GM12878 (cell line): Measurements from ENCODE around the gene BSCL2. TPM values are rescaled to one million over a fixed set of nuclear protein-coding genes. Genes with fewer than 3 reads are reported as not detected.

Experiments
- CBFB ChIP-seq: IDR thresholded peaks from 2 replicates; pipeline ENCODE4 v1.6.1; 2016; ENCODE audit warnings: antibody characterized with exemption, low read depth
- E2F4 ChIP-seq: IDR thresholded peaks from 2 replicates; pipeline ENCODE4 v1.6.1; 2012; ENCODE audit warnings: low read depth, low read length, improper control_type of control experiment
- ELK1 ChIP-seq: IDR thresholded peaks from 2 replicates; pipeline ENCODE4 v1.6.1; 2012; ENCODE audit warnings: low read depth, low read length, improper control_type of control experiment
- HCFC1 ChIP-seq: fragments of 150-350 bp; IDR thresholded peaks from 2 replicates; pipeline ENCODE4 v1.6.1; 2014; ENCODE audit warnings: low read length
- MYB ChIP-seq: fragments of 150-350 bp; IDR thresholded peaks from 2 replicates; pipeline ENCODE4 v1.6.1; 2014; ENCODE audit warnings: mild to moderate bottlenecking, low read depth, low read length, borderline replicate concordance
- polyA plus RNA-seq, 11 experiments: library from polyadenylated mRNA; depleted of rRNA in 4 of 11; unstranded in 6 of 11; stranded (reverse) in 5 of 11; fragments of >200 nt; fragmentation: Nextera tagmentation in 4 of 11; fragmentation: Illumina TruSeq in 1 of 11; extraction: Ambion mirVana in 4 of 11; extraction: Trizol in 1 of 11; gene quantifications; 1 replicate in 1 of 11; 2 replicates in 10 of 11; pipeline versions ENCODE4 v1.2.1 to v1.2.3, GENCODE V29; 2011 to 2016; ENCODE audit warnings: inconsistent platforms in 2 of 11, missing spikeins in 2 of 11, low read depth in 1 of 11
- total RNA-seq, 4 experiments: library from RNA; depleted of rRNA in 3 of 4; stranded (reverse); fragments of >200 nt in 3 of 4; fragmentation: Illumina TruSeq in 1 of 4; extraction: Trizol in 1 of 4; gene quantifications; 2 replicates each; pipeline versions ENCODE4 v1.2.1 to v1.2.3, GENCODE V29; 2013 to 2021
- TF ChIP-seq, protein P1 (sequence below): fragments of 450-650 bp; IDR thresholded peaks from 2 replicates; pipeline ENCODE4 v1.6.1; 2017; ENCODE audit warnings: mild to moderate bottlenecking, moderate library complexity

Gene BSCL2
- total and polyA plus RNA-seq, 10 of the 15 experiments (the other 5 are each of a cell fraction or from before 2014, with no cell fraction given), result 12.3 to 57.9 (median 21.8) TPM

GRCh38 chr11:62753736-62754603 lies 46.7 kb upstream of the BSCL2 start, which contains the start of gene ZBTB3 (continued):
- TF ChIP-seq, protein P1, sequence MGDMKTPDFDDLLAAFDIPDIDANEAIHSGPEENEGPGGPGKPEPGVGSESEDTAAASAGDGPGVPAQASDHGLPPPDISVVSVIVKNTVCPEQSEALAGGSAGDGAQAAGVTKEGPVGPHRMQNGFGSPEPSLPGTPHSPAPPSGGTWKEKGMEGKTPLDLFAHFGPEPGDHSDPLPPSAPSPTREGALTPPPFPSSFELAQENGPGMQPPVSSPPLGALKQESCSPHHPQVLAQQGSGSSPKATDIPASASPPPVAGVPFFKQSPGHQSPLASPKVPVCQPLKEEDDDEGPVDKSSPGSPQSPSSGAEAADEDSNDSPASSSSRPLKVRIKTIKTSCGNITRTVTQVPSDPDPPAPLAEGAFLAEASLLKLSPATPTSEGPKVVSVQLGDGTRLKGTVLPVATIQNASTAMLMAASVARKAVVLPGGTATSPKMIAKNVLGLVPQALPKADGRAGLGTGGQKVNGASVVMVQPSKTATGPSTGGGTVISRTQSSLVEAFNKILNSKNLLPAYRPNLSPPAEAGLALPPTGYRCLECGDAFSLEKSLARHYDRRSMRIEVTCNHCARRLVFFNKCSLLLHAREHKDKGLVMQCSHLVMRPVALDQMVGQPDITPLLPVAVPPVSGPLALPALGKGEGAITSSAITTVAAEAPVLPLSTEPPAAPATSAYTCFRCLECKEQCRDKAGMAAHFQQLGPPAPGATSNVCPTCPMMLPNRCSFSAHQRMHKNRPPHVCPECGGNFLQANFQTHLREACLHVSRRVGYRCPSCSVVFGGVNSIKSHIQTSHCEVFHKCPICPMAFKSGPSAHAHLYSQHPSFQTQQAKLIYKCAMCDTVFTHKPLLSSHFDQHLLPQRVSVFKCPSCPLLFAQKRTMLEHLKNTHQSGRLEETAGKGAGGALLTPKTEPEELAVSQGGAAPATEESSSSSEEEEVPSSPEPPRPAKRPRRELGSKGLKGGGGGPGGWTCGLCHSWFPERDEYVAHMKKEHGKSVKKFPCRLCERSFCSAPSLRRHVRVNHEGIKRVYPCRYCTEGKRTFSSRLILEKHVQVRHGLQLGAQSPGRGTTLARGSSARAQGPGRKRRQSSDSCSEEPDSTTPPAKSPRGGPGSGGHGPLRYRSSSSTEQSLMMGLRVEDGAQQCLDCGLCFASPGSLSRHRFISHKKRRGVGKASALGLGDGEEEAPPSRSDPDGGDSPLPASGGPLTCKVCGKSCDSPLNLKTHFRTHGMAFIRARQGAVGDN, result peak; percentile 13
- no peak for TF ChIP-seq E2F4
- peak; percentile 51; the same call in 1 of the 2 replicates for TF ChIP-seq CBFB
- TF ChIP-seq MYB, result no peak
- TF ChIP-seq ELK1, result no peak
- 0 out of 2 replicates have a peak, but pooled peaks have one; percentile 9 for TF ChIP-seq HCFC1
